ENCODE measurements around the gene P2RY8. TPM values are rescaled to one million over a fixed set of nuclear protein-coding genes. Genes with fewer than 3 reads are reported as not detected.
A peak's percentile ranks its signal among the peaks of the same experiment; 100 is the strongest.

Gene P2RY8
- total RNA-seq, 4 donors from 2014 or later = 1.7 to 5.5 (median 2.9) TPM

- no peak for ATAC-seq (ENCODE audit: low FRiP score)
- no peak for TF ChIP-seq CTCF (IDR thresholded peaks at IDR 0.05)
- no peak for DNase-seq (ENCODE audit: low spot score)
Observed at GRCh38 chrX:1536712-1537030, 314 bp downstream of the P2RY8 start.

GRCh38 chrX:1535241-1536041 is 1.5 kb downstream of the P2RY8 start:
- ATAC-seq (ENCODE audit: low FRiP score) = no peak
- DNase-seq (ENCODE audit: low spot score) = no peak
- TF ChIP-seq CTCF (IDR thresholded peaks at IDR 0.05) = no peak

GRCh38 chrX:1534301-1535168 is 2.5 kb downstream of the P2RY8 start:
- ATAC-seq (ENCODE audit: low FRiP score) (peak; percentile 32), DNase-seq (ENCODE audit: low spot score) (no peak)
- TF ChIP-seq CTCF (IDR thresholded peaks at IDR 0.05) = no peak

GRCh38 chrX:1533058-1533457 is 3.9 kb downstream of the P2RY8 start:
- TF ChIP-seq CTCF (IDR thresholded peaks at IDR 0.05) = no peak

GRCh38 chrX:1531096-1531890 is 5.7 kb downstream of the P2RY8 start:
- no peak for ATAC-seq (ENCODE audit: low FRiP score)
- no peak for TF ChIP-seq CTCF (IDR thresholded peaks at IDR 0.05)
- DNase-seq (ENCODE audit: low spot score) = no peak

More at GRCh38 chrX:1533058-1533457, 3.9 kb downstream of the P2RY8 start:
- ATAC-seq (ENCODE audit: low FRiP score) (no peak), DNase-seq (ENCODE audit: low spot score) (no peak)

GRCh38 chrX:1529756-1530155 is 7.2 kb downstream of the P2RY8 start:
- DNase-seq (ENCODE audit: low spot score) = no peak
- no peak for ATAC-seq (ENCODE audit: low FRiP score)
- no peak for TF ChIP-seq CTCF (IDR thresholded peaks at IDR 0.05)
